GM18907 (cell line): ENCODE results near the gene SNRNP70.
"Not testable (repeated sequence)": the region's sequence is repeated elsewhere in the genome, so short reads cannot be mapped to it uniquely, and the experiment has no call there.

ENCODE experiments used
- ATAC-seq: cut with Tn5 transposase; IDR thresholded peaks from one replicate; pipeline ENCODE4 v1.9.1; 2021; ENCODE audit warnings: mild to moderate bottlenecking, moderate library complexity; ENCODE audit not compliant: unreplicated experiment

Gene SNRNP70, protein sequence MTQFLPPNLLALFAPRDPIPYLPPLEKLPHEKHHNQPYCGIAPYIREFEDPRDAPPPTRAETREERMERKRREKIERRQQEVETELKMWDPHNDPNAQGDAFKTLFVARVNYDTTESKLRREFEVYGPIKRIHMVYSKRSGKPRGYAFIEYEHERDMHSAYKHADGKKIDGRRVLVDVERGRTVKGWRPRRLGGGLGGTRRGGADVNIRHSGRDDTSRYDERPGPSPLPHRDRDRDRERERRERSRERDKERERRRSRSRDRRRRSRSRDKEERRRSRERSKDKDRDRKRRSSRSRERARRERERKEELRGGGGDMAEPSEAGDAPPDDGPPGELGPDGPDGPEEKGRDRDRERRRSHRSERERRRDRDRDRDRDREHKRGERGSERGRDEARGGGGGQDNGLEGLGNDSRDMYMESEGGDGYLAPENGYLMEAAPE

DNA sequence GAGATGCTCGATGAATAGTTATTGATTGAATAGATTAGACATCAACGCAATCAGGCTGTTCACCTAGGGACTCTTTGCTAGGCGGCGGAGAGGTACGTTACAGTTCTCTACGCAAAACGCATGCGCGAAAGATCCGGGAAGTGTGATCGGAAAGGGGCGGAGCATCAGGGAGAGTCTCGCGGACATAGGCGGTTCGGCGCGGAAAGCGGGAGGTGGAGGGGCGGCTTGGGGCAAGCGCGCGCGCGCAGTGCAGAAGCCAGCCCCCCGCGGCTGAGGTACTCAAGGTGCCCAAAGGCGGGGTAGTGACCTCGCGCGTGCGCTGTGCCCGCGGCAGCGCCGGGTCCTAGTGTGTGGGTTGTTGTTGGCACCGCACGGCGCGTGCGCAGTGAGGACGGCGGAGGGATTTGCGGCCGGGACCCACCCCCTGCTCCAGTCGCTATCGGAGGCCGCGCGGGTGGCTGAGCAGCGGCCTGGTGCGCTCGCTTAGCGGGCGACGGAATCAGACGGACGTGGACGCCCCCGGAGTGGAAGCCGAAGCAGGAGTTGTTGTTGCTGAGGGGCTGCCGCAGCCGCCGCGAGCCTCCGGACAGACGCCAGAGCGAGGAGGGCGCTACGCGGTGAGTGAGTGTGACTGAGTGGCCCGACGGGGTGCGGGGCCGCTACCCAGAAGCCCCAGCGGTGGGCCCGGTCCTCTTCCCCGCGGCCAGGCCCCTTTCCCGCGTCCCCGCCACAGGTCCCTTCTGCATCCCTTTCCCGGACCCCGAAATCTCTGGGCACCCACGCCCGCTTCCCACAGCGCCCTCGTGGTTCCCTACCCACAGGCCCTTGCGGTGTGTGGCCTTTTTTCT, at the start of gene SNRNP70:
TSS of gene SNRNP70 (plus strand) at position 432 of the 848 bp plus-strand sequence. CDS start 964 bp downstream, outside the sequence.
- peak; percentile 80 for ATAC-seq

DNA sequence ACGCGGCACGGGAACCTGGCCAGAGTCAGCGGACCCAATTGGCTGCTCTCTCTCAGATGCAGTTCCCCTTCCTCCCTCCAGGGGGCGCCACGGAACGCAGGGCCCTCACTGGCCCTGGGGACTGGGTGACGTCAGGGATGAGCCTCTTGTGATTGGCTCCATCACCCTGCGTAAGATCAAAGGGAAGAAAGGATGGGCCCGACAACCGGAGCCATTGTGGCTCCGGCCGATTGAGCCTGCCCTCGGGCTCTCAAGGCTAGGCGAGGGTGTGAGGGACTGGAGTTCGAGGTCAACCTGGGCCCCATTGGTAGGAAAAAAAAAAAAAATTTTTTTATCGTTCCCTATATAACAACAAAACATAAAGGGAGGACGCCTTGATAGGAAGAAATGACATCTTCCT, 48.4 kb upstream of the SNRNP70 start, which contains the start of gene CGB1:
TSS of gene CGB1 (minus strand) at position 81 of the 400 bp plus-strand sequence. CDS start 184 bp downstream, outside the sequence.
- ATAC-seq, result not testable (repeated sequence)

DNA sequence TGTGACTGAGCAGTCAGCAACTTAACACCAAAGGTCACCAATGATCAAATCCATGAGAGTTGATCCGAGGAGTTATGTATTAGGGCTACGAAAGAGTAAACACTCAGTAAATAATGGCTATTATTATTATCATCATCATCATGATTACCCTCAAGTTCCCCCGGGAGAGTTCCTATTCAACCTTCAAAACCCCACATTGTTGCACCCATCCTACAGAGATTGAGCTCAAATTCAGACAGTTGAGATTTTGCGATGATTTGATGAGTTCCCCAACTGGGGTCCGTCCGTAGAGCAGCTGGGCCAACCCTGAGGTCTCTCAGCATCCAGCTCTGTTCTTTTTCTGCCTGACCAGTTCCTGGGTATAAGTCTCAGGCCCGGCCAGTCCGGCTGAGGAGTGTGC, 47.1 kb upstream of the SNRNP70 start:
- not testable (repeated sequence) for ATAC-seq

DNA sequence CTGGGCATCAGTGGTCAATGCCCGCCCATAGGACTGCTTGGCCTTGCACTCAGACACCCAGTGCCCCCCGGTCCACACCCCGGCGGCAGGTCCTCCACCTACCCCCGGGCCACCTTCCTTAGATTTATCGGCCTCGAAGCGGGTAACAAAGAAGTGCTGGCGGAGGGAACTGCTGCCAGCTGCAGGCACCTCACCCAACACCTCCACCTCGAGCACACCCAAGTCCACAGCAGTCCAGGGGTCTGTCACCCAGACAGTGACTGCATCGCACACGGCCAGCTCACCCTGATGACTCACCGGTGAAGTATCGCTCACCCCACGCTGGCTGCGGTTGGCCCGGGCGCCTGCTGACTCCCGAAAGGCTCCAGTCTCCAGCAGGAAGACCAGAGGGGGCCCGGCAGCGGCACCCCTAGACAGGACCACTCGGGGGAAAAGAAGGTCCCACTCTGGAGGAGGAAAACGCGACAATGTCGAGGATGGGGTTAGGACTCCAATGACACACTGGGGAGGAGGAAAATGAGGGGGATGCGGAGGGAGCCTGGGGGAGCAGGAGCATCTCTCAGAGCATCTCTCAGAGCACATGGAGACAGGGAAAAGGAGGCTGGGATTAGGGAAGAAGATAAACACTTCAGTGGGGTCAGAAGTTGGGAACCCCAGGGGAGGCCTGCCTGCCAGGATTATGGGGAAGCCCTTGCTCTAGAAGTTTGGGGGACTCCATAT, 46.5 kb upstream of the SNRNP70 start:
- ATAC-seq, result not testable (repeated sequence)

DNA sequence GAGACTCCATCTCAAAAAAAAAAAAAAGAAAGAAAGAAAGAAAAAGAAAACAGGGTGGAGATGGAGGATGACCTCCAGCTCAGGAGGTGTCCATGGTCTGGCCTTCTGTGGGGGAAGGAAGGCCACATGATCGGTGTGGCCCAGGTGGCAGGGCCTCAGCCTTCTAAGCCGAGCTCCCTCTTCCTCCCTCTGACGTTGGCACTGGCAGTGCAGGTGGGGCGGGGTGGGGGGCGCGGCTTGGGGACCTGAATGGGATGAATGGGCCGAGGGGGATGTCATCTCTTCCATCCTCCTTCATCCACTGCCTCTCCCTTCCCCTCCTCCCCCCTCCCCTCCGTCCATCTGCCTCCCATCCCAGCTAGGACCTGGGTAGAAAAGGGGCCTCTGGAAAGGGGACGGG, 45.5 kb upstream of the SNRNP70 start:
- ATAC-seq, result not testable (repeated sequence)

DNA sequence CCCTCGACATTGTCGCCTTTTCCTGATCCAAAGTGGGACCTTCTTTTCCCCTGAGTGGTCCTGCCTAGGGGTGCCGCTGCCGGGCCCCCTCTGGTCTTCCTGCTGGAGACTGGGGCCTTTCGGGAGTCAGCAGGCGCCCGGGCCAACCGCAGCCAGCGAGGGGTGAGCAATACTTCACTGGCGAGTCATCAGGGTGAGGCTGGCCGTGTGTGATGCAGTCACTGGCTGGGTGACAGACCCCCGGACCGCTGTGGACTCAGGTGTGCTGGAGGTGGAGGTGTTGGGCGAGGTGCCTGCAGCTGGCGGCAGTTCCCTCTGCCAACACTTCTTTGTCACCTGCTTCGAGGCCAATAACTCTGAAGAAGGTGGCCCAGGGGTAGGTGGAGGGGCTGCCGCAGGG, 43.1 kb upstream of the SNRNP70 start:
- ATAC-seq, result no peak

DNA sequence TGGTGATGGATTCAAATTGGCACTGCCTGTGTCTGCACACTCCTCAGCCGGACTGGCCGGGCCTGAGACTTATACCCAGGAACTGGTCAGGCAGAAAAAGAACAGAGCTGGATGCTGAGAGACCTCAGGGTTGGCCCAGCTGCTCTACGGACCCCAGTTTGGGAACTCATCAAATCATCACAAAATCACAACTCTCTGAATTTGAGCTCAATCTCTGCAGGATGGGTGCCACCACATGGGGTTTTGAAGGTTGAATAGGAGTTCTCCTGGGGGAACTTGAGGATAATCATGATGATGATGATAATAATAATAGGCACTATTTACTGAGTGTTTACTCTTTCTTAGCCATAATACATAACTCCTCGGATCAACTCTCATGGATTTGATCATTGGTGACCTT, 42.6 kb upstream of the SNRNP70 start:
- ATAC-seq, result not testable (repeated sequence)

DNA sequence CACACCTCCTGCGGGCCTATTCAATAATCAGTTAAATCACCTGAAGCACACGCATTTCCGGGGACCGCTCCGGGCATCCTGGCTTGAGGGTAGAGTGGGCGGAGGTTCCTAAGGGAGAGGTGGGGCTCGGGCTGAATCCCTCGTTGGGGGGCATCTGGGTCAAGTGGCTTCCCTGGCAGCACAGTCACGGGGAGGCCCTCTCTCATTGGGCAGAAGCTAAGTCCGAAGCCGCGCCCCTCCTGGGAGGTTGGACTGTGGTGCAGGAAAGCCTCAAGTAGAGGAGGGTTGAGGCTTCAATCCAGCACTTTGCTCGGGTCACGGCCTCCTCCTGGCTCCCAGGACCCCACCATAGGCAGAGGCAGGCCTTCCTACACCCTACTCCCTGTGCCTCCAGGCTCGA, 41.7 kb upstream of the SNRNP70 start, which contains the start of gene CGB5:
TSS of gene CGB5 (plus strand) at position 301 of the 400 bp plus-strand sequence. CDS start 362 bp downstream, outside the sequence.
- ATAC-seq, result not testable (repeated sequence)

DNA sequence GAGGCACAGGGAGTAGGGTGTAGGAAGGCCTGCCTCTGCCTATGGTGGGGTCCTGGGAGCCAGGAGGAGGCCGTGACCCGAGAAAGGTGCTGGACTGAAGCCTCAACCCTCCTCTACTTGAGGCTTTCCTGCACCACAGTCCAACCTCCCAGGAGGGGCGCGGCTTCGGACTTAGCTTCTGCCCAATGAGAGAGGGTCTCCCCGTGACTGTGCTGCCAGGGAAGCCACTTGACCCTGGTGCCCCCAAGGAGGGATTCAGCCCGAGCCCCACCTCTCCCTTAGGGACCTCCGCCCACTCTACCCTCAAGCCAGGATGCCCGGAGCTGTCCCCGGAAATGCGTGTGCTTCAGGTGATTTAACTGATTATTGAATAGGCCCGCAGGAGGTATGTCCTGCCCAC, 36.2 kb upstream of the SNRNP70 start, which contains the start of gene CGB8:
TSS of gene CGB8 (minus strand) at position 101 of the 400 bp plus-strand sequence. CDS start 372 bp downstream, outside the sequence.
- ATAC-seq, result not testable (repeated sequence)

DNA sequence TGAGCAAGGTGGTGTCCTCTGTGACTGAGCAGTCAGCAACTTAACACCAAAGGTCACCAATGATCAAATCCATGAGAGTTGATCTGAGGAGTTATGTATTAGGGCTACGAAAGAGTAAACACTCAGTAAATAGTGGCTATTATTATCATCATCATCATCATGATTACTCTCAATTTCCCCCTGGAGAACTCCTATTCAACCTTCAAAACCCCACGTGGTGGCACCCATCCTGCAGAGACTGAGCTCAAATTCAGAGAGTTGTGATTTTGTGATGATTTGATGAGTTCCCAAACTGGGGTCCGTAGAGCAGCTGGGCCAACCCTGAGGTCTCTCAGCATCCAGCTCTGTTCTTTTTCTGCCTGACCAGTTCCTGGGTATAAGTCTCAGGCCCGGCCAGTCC, 35.4 kb upstream of the SNRNP70 start:
- not testable (repeated sequence) for ATAC-seq

DNA sequence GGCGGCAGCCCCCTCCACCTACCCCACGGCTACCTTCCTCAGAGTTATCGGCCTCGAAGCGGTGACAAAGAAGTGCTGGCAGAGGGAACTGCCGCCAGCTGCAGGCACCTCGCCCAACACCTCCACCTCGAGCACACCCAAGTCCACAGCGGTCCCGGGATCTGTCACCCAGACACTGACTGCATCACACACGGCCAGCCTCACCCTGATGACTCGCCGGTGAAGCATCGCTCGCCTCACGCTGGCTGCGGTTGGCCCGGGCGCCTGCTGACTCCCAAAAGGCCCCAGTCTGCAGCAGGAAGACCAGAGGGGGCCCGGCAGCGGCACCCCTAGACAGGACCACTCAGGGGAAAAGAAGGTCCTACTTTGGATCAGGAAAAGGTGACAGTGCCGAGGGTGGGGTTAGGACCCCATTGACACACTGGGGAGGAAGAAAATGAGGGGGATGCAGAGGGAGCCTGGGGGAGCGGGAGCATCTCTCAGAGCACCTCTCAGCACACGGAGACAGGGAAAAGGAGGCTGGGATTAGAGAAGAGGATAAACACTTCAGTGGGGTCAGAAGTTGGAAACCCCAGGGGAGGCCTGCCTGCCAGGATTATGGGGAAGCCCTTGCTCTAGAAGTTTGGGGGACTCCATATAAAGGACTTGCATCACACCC, 34.7 kb upstream of the SNRNP70 start:
- ATAC-seq, result not testable (repeated sequence)

DNA sequence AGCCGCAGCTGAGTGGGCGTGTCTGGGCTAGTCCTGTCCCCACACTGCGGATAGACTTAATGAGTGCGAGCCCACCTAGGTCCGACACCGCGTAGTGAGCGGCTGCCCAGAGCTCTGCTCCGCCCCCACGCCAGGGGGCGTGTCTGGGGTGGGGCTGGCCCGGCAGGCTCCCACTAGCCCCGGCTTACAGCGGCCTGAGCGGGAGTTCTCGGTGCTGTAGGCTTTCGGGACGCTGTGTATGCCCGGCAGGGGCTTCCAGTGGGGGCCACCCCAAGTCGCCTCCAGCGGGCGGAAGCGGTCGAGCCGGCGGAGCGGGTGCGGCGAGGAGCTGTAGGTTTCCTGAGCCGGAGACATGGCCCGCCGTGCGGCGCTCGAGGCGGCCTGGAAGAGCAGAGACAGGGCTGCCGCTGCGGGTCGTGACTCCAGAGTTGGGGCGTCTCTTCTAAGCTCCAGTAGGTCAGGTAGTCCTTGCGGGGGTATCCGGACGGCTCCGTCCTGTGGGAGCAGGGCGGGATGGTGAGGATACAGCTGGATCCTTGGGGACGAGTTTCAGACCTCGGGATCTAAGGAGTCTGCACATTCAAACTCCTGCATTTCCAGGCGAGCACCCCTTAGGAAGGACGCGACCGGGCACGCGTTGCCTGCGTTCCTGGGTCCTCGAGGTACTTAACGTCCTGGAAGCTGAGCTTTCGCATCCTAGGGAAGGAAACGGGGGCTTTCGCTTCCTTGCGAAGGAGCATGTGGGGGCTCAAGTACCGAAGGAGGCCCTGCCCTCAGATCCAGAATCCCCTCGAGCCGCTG, 28.9 kb upstream of the SNRNP70 start:
- no peak for ATAC-seq

DNA sequence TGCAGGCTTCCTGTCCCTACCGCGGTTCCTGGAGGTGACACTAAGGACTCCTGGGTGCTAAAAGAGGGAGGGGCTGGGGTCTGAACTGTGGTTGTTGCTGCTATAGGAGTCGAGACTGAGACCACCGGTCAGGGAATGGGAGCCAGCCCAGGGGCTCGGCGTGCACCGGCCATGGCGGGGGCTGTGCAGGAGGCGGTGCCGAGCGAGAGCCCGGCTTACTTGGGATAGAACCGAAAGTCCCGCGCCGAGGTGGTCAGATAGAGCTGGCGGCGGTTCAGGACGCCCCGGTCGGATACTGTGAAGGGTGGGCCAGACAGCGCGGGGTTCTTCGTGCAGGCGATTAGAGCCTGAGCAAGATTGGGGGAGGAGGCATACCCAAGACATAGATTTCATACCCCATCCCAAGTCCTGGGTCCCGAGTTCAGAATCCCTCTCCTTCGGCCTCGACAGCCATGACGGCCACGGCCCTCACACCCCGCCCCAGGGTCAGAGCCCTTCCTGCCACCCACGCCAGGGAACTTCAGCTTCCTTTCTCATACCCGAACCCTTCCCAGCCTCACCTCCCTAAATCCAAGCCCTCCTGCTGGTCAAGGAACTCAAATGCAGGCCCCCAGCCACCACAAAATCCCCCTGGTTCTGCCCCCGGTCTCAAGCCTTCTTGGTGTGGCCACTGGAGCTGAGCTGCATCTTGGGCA, 28.2 kb upstream of the SNRNP70 start:
- ATAC-seq, result not testable (repeated sequence)

DNA sequence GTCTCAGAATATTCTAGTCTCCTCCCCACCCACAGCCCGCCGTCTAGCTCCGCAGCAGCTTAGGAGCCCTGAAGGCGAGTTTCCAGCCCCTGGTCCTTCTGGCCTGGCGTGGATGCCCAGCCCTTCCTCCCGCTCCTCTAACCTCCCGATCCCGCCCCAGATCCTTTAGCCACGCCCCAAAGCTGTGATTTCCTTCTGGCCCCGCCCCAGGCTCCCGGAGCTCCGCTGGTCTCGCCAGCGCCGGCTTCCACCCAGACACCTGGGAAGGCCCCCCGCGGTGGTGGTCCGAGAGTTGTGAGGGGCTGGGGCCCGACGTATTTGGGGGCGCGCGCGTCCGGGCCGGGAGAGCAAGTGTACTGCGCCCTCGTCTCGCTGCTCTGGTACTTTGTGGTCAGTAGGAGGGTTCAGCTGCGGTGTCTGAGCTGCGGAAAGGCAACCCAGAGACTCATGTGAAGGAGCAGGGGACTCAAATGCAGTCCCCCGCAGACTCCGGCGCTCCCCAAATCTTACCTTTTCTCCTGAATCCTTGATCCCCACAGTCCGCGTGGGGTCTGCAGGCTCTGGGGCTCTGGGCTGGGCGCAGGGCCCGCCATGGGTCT, 27.5 kb upstream of the SNRNP70 start, which contains the start of gene CGB7:
TSS of gene CGB7 (minus strand) at position 114 of the 599 bp plus-strand sequence. CDS start 2,374 bp downstream, outside the sequence.
- ATAC-seq, result no peak

DNA sequence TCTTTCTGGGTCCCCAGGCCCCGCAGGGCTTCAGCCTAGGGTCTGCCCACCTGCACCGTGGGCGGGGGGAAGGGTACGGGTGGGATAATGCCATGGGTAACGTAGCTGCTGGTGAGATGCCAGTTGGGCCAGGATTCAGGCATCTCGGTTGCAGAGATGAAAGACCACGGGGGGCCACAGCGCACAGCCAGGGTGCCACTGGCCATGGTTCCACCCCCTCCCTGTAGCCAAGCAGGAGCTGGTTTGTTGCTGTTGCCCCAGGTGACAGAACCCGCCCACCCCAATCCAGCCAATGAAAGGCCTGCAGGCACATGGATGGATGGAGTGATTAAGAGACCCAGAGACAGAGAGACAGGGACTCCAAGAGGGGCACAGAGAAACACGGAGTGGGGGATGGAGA, 26.7 kb upstream of the SNRNP70 start:
- no peak for ATAC-seq

DNA sequence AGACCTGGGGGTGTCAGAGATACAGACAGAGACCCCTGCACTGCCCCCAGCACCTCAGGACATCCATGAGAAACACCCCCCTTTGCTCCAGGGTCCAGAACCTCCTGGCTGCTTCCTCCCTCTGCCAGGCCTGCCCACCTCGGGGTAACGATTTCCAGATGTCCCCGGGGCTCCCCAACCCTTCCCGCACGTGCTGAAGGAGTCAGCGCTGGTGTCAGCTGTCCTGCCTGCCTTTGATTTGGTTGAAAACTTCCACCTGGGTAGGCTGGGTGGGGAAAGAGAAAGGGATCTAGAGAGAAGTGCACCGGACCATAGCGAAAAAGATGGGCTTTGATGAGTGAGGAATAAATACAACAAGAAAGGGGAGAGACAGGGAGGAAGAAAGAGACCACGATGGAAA, 26.2 kb upstream of the SNRNP70 start:
- no peak for ATAC-seq

DNA sequence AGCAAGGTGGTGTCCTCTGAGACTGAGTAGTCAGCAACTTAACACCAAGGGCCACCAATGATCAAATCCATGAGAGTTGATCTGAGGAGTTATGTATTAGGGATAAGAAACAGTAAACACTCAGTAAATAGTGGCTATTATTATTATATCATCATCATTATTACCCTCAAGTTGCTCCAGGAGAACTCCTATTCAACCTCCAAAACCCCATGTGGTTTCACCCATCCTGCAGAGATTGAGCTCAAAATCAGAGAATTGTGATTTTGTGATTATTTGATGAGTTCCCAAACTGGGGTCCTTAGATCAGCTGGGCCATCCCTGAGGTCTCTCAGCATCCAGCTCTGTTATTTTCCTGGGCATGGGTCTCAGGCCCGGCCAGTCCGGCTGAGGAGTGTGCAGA, 24.3 kb upstream of the SNRNP70 start:
- no peak for ATAC-seq

DNA sequence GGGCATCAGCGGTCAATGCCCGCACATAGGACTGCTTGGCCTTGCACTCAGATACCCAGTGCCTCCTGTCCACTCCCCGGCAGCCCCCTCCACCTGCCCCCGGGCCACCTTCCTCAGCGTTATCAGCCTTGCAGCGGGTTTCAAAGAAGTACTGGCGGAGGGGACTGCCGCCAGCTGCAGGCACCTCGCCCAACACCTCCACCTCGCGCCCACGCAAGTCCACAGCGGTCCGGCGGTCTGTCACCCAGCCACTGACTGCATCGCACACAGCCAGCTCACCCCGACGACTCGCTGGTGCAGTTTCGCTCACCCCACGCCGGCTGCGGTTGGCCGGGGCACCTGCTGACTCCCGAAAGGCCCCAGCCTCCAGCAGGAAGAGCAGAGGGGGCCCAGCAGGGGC, 23.8 kb upstream of the SNRNP70 start:
- no peak for ATAC-seq
